ENCODE data around the gene HAL.

The HAL gene

GRCh38 chr12:95993907-95994306, 2.2 kb downstream of the HAL start:
- no peak overlapping the region for H3K27ac ChIP-seq
- TF ChIP-seq CTCF (conservative IDR thresholded peaks at IDR 0.05) (no peak), ZFX (IDR thresholded peaks at IDR 0.05) (no peak)

GRCh38 chr12:95990136-95990535, 6.0 kb downstream of the HAL start:
- no peak for TF ChIP-seq CTCF (conservative IDR thresholded peaks at IDR 0.05)
- TF ChIP-seq ZFX (IDR thresholded peaks at IDR 0.05) = no peak
- H3K27ac ChIP-seq = no peak overlapping the region

- no peak overlapping the region for H3K27ac ChIP-seq
- no peak for TF ChIP-seq CTCF (conservative IDR thresholded peaks at IDR 0.05)
- no peak for TF ChIP-seq ZFX (IDR thresholded peaks at IDR 0.05)
Observed at GRCh38 chr12:95989504-95990123, 6.5 kb downstream of the HAL start.

- TF ChIP-seq ZFX (IDR thresholded peaks at IDR 0.05) = no peak
- no peak for TF ChIP-seq CTCF (conservative IDR thresholded peaks at IDR 0.05)
- H3K27ac ChIP-seq = no peak overlapping the region
Observed at GRCh38 chr12:95988506-95989275, 7.5 kb downstream of the HAL start.

- no peak overlapping the region for H3K27ac ChIP-seq
- TF ChIP-seq ZFX (IDR thresholded peaks at IDR 0.05) = no peak
- TF ChIP-seq CTCF (conservative IDR thresholded peaks at IDR 0.05) = no peak
Observed at GRCh38 chr12:95986635-95987570, 9.2 kb downstream of the HAL start.

- TF ChIP-seq CTCF (conservative IDR thresholded peaks at IDR 0.05) (no peak), ZFX (IDR thresholded peaks at IDR 0.05) (no peak)
Observed at GRCh38 chr12:95984682-95985081, 11.5 kb downstream of the HAL start.

More at GRCh38 chr12:95984682-95985081, 11.5 kb downstream of the HAL start:
- H3K27ac ChIP-seq = no peak overlapping the region
